SK-N-SH (cell line): Measurements from ENCODE around the gene SLC39A13.

Experiments
- EP300 ChIP-seq, 2 experiments: IDR thresholded peaks; 2 replicates each; pipeline versions ENCODE4 v1.4.0 to v1.6.1; 2012; ENCODE audit warnings: borderline replicate concordance in 1 of 2, low read depth in 1 of 2, low read length in 1 of 2
- EZH2phosphoT487 ChIP-seq: fragments of 200-600 bp; sonication (generic); IDR thresholded peaks from 2 replicates; pipeline ENCODE4 v1.6.1; 2017; ENCODE audit warnings: low read depth, mixed run types, mild to moderate bottlenecking, antibody characterized with exemption, moderate library complexity, borderline replicate concordance
- FOXM1 ChIP-seq: IDR thresholded peaks from 2 replicates; pipeline ENCODE4 v1.4.0; 2012; ENCODE audit warnings: low read depth, mild to moderate bottlenecking
- MXI1 ChIP-seq: IDR thresholded peaks from 2 replicates; pipeline ENCODE4 v1.6.1; 2012; ENCODE audit warnings: mild to moderate bottlenecking, low read depth, low read length, improper control_type of control experiment
- PBX3 ChIP-seq: IDR thresholded peaks from 2 replicates; pipeline ENCODE4; 2012
- POLR2AphosphoS5 ChIP-seq: IDR thresholded peaks from 2 replicates; pipeline ENCODE4 v1.6.1; 2012; ENCODE audit warnings: low read depth, low read length
- RAD21 ChIP-seq: IDR thresholded peaks from 2 replicates; pipeline ENCODE4 v1.6.1; 2012; ENCODE audit warnings: mild to moderate bottlenecking, low read length
- TAF1 ChIP-seq: IDR thresholded peaks from 2 replicates; pipeline ENCODE4 v1.6.1; 2012; ENCODE audit warnings: low read depth, mild to moderate bottlenecking, low read length, moderate library complexity, borderline replicate concordance
- TCF12 ChIP-seq: IDR thresholded peaks from 2 replicates; pipeline ENCODE4 v1.4.0; 2012
- YY1 ChIP-seq: IDR thresholded peaks from 2 replicates; pipeline ENCODE4 v1.4.0; 2012; ENCODE audit warnings: low read depth, mild to moderate bottlenecking
- ZBTB33 ChIP-seq: IDR thresholded peaks from 2 replicates; pipeline ENCODE4 v1.4.0; 2012; ENCODE audit warnings: low read depth, borderline replicate concordance
- TF ChIP-seq, protein P1 (sequence below): fragments of 150-350 bp; IDR thresholded peaks from 2 replicates; pipeline ENCODE4 v1.6.1; 2017; ENCODE audit warnings: antibody characterized with exemption, low read length, low read depth, borderline replicate concordance
- TF ChIP-seq, protein P2 (sequence below): fragments of 200-600 bp; sonication (generic); IDR thresholded peaks from 2 replicates; pipeline ENCODE4 v1.6.1; 2017; ENCODE audit warnings: antibody characterized with exemption, mild to moderate bottlenecking, moderate library complexity

GRCh38 chr11:47413908-47414684 is 5.7 kb downstream of the SLC39A13 start:
- TF ChIP-seq, protein P1, sequence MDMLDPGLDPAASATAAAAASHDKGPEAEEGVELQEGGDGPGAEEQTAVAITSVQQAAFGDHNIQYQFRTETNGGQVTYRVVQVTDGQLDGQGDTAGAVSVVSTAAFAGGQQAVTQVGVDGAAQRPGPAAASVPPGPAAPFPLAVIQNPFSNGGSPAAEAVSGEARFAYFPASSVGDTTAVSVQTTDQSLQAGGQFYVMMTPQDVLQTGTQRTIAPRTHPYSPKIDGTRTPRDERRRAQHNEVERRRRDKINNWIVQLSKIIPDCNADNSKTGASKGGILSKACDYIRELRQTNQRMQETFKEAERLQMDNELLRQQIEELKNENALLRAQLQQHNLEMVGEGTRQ, result no peak
- TF ChIP-seq RAD21 (no peak), EP300 (IDR thresholded peaks at IDR 0.05; ENCODE audit: borderline replicate concordance in 1 of 2, low read depth in 1 of 2, low read length in 1 of 2) (no peak), TAF1 (no peak), YY1 (no peak), TCF12 (no peak), FOXM1 (no peak), POLR2AphosphoS5 (no peak), MXI1 (no peak), ZBTB33 (no peak), PBX3 (no peak), EZH2phosphoT487 (no peak)
- TF ChIP-seq, protein P2, sequence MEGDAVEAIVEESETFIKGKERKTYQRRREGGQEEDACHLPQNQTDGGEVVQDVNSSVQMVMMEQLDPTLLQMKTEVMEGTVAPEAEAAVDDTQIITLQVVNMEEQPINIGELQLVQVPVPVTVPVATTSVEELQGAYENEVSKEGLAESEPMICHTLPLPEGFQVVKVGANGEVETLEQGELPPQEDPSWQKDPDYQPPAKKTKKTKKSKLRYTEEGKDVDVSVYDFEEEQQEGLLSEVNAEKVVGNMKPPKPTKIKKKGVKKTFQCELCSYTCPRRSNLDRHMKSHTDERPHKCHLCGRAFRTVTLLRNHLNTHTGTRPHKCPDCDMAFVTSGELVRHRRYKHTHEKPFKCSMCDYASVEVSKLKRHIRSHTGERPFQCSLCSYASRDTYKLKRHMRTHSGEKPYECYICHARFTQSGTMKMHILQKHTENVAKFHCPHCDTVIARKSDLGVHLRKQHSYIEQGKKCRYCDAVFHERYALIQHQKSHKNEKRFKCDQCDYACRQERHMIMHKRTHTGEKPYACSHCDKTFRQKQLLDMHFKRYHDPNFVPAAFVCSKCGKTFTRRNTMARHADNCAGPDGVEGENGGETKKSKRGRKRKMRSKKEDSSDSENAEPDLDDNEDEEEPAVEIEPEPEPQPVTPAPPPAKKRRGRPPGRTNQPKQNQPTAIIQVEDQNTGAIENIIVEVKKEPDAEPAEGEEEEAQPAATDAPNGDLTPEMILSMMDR, result no peak
